ENCODE measurements around the gene CATSPER4.
A peak's percentile ranks its signal among the peaks of the same experiment; 100 is the strongest.

CATSPER4 gene

DNA sequence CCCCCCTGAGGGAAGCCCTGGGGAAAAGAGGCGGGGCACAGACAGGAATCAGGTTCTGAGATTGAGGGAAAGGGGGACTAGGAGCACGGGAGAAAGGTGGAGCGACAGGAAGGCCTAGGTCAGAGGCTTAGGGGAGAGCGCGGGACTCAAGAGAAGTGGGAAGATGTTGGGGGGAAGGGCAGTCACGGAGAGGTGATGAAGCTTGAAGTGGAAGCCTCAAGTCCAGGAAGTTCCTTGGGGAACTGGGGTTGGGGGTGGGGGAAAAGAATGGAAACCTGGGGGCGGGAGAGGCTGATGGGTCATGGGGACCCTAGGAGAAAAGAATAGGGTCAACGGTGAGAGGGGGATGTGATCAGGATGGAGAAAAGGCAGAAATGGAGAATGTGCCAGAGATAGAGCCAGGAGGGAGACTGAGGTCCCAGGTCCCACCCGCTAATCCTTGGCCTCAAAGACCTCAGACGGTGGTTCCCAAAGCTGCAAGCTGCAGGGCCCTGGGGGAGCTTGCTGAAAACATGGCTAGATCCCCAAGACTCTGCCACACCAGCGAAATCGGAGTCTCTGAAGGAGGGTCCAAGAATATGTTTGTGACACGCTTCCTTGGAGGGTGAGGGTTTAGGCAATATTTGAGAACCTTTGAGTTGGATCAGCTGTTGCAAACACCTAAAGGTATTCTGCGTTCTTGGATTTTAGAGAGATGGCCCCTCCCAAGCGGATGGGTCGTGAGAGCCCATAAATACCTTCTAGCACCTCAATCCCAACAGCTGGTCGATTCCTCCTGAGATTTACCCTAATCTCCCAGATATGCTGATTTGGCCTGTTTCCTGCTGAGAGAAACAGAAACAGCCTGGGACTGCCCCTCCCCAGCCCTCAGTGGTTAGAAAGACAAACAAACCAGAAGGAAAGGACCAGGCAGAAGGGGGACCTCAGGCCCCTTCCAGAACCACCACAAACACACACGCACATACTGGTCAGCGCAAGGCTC lies 25.2 kb upstream of the CATSPER4 start:
- no peak for DNase-seq

DNA sequence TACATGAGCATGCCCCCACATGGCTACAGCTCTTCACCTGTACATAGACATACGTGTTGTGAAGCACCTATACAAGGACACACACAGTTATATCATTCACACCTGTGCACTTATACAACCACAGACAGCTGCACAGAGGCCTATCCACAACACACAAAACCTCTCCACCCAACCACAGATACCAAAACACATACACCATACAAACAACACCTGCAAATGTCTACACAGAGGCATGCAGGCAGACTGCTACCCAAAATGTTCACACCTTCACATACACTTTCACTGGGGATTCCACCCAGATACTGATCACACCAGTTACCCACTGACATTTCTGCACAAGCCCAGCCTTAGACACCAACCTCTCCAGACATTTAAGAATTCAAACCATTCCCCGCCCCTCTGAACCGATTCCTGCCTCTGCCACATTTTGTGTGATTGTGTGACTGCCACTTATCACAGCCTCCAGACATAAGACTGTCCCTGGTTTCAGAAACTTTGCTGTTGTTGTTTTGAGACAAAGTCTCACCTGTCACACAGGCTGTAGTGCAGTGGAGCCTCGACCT lies 23.6 kb upstream of the CATSPER4 start:
- no peak for DNase-seq

DNA sequence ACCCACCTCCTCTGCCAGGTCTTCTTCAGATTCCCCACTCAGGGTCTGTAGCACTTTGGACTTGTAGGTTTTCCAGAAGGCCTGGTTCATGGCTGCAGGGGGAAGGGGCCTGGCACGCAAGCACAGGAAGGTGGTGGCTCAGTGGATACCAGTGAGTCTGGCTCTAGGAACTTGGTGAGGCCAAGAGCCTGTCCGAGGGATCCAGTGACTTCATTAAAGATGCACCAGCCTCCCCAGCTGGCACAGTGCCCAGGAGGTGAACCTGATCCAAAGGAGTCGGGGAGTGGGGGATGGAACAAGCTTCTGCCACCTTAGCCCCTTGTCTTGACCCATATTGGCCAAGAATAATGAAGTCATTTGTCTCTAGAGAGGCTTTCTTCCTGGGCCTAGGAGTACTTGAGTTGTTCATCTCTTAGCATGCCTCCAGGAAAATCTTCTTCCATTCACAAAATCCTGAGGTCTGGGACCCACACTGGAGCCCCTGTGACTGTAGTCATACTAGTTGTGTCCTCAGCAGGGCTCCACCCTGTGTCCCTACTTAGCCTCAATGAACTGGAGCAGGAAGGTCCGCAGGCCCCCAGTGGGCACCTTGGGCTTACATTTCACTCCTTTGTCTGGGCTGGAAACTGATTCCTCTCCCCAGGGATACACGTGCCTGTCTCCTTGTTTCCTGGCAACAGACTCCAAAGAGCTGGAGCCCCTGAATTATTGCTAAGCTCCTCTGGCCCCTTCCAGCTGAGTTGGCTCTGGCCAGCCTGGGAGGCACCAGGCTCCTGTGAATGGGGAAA lies 21.8 kb upstream of the CATSPER4 start, which contains the start of gene C1orf232:
C1orf232 (minus strand) TSS at position 554 of the 788 bp plus-strand sequence; CDS start at position 90, 464 bp downstream.
- peak in 1 of 2 experiments; percentile 58 for DNase-seq

DNA sequence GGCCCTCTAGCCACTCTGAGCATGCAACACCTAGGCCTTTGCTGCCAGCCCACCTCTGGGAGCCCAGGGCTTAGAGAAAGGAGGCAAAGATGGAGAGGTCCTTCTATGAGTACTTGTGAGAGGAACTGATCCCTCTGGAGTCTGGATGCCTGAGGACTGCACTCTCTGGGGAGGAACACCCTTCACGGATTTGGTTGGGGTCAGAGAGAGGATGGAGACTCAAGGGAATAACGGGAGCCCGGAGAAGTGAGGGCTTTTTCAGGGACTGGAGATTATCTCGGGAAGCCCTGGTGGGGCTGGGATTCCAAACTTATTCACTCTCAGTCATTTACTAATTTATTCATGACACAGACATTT lies 21.2 kb upstream of the CATSPER4 start:
- DNase-seq: no peak

DNA sequence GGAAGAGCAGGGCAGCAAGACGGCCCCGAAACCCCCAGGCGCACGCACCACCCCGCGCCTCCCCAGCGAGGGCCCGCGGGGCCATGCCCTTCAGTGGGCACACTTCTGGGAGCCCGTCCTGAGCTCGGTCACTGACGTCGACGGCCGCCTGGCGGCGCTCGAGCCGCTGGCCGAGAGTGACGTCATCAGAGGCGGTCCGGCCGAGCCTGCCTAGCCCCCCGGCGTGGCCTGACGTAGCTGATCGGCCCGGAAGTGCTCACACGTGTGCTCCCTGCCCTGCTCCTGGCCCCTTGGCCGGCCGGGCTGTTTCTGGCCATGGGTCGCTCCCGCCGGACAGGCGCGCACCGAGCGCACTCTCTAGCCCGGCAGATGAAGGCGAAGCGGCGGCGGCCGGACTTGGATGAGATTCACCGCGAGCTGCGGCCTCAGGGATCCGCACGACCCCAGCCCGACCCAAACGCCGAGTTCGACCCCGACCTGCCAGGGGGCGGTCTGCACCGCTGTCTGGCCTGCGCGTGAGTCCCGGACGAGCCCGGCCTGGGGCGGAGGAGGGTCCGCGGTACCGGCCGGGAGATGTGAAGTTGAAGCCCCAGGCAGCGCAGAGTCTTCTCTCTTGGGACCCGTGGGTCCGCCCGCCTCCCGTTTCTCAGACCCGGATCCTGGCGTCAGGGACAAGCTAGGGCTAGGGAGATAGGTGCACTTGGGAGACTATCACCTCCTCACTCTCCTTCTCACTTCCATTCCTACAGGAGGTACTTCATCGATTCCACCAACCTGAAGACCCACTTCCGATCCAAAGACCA lies 20.5 kb upstream of the CATSPER4 start, which contains the start of gene ZNF593:
ZNF593 (plus strand) TSS at position 240 of the 803 bp plus-strand sequence; CDS start at position 316, 76 bp downstream.
- peak; percentile 85 to 96 for DNase-seq

DNA sequence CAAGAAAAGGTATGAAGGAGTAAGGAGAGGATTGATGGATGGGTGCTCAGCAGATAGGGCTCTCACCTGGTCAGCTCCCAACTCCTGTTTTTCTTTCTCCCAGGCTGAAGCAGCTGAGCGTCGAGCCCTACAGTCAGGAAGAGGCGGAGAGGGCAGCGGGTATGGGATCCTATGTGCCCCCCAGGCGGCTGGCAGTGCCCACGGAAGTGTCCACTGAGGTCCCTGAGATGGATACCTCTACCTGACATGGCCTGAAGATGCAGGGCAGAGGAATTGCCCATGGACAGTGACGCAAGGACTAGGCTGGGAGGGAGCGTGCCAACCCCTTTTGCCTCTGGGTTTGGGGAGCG lies 20.0 kb upstream of the CATSPER4 start:
- no peak for DNase-seq

DNA sequence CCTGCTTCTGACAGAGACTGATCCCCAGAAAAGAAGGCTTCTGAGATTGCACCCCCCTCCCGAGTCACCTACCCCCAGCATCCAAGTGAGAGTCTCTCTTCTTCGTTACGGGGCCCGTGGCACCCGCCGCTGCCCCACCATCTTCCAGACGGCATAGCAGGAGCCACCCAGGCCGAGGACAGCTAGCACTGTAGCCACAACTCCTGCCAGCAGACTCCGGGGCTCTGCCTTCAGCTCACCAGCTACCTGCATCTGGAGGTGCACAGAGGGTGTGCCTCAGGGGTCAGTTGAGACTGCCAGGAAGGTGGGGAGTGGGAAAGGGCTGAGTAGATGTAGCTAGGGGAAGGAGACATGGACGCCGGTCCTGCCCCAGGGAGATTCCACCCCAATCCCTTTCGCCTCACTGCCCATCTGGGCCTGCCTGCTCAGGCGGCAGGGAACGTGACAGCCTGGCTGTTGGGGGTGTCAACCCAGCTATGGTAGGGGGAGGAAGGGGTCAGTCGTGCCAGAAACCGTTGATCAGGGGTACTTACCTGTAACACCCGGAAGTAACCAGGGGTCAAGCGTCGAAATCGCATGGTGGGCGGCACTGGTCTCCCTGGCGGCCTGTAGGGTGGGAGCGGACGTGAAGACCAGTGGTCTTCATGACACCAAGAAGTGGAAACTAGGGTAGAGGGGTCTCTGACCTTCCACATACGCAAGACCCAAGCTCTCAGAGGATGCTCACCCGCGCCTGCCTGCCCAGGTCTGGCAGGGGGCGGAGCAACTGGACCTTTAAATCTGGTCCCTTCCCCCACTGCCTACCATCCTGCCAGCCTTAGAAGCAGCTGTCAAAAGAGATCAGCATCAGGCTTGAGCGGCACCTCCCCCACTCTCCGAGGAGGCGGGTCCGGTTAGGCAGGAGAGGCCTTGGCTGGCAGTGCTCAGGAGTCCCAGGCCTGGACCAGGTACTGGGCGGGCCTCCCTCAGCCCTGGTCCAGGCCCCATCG lies 19.0 kb upstream of the CATSPER4 start, which contains the start of gene ZNF593OS:
ZNF593OS (minus strand) TSS at position 749 of the 989 bp plus-strand sequence; CDS start at position 578, 171 bp downstream.
- DNase-seq: no peak

DNA sequence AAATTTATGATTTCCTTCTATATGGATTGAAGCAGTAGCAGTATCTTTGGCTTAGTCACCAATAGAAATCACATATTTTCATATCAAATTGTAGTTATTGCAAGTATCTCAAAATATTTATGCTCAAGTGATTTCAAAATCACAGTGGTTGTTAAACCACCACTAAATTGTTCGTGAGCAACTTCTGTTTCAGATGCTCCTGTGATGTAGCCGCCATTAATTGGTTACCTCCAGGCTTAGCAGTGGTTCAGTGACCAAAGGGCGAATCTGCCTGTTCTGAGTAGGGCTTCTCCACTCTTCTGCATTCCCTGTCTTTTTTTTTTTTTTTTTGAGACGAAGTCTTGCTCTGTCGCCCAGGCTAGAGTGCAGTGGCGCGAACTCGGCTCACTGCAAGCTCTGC lies 15.1 kb upstream of the CATSPER4 start:
- DNase-seq: no peak

DNA sequence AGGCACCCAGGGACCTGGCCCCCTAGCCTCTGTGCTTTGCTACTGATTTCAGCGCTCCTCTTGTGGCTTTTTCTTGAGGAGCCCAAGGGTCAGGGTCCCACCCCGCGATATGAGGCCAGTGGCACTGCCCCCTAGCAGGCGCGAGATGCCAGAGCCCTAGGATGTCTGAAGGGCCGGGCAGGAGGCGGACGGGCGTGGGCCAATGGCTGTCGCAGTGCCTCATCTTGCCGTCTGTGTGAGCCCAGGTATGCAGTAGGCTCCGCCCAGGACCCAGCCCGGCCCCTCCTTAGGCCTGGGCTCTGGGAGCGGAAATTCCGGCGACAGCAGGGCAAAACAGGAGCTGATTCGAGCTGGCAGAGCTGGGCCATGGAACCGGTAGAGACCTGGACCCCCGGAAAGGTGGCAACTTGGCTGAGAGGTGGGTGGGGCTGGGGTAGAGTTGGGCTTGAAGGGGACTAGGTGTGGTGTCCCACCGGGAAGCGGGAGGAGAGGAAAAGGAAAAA lies 13.2 kb upstream of the CATSPER4 start, which contains the start of gene CNKSR1:
CNKSR1 (plus strand) TSS at position 310 of the 503 bp plus-strand sequence; CDS start at position 367, 57 bp downstream.
- no peak for DNase-seq

DNA sequence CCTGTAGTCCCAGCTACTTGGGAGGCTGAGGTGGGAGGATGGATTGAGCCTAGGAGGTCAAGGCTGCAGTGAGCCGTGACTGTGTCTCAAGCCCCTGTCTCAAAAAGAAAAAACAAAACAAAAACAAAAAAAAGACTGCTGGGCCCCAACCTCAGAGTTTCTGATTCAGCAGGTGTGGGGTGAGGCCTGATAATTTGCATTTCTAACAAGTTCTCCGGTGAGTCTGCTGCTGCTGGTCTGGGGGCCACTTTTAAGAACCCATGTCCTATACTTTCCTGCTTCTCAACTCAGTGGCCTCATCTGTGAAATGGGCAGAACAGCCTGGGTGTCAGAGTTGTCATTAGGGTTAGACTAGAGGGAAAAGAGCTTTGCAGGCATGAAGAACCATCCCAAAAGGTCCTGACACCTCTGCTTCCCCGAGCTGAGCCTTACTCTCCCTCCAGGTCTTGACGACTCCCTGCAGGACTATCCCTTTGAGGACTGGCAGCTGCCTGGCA lies 10.3 kb upstream of the CATSPER4 start:
- no peak for DNase-seq

DNA sequence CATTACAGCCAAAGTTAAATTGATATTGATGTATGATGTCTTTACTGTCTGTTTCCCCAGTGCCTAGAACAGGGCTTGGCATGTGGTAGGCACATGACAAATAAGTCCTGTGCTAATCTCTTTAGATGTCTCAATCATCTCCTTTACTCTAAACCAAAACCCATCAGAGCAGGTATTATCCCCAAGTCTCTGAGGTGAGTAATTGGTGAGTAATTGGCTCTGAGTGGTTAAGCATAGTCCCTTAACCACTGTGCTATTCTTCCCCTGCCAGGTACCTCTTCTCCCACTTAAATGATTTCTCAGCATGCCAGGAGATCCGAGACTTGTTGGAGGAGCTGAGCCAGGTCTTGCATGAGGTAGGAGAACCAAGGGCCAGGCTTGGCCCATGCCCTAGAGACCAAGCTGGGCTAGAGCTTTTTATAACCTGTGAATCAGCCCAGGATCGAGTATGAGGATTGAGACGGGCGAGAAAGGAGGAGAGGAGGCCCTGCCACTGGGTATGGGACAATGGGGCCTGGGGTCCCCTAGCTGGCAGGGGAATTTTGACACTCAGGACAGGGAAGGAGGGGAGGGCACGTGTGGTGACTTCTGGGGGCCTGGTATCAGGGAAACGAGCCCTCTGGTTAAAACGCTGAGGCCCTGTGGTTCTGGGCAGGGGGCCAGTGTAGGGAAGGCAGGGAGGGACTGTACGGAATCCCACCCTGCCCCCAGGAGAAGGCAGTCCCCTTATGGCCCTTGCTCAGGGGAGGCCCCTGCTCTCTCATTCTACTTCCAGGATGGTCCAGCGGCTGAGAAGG lies 8.6 kb upstream of the CATSPER4 start:
- no peak for DNase-seq

DNA sequence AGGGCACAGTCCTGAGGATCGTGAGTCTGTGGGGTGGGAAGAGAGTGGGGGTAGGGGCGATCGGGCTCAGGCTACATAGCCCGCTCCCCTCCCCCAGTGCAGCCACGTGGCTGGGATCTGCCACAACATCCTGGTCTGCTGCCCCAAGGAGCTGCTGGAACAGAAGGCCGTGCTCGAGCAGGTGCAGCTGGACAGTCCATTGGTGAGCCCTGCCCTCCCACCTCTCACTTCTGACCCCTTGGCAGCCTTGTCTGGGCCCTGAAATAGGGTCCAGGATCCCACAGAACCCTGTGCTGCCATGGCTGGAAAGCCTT lies 8.1 kb upstream of the CATSPER4 start:
- DNase-seq: no peak

DNA sequence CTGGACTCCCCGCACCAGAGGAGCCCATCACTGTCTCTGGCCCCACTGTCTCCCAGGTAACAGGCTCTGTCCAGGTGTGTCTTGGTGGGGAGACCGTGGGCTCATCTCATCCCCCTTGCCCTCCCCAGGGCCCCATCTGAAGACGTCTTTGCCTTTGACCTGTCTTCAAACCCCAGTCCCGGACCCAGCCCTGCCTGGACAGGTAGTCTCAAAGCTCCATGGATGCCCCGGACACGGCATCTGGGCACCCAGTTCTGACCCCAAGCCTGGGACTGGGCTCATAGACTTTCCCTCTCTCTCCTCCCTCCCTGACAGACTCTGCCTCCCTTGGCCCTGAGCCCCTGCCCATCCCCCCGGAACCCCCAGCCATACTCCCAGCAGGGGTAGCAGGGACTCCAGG lies 6.3 kb upstream of the CATSPER4 start:
- no peak for DNase-seq

DNA sequence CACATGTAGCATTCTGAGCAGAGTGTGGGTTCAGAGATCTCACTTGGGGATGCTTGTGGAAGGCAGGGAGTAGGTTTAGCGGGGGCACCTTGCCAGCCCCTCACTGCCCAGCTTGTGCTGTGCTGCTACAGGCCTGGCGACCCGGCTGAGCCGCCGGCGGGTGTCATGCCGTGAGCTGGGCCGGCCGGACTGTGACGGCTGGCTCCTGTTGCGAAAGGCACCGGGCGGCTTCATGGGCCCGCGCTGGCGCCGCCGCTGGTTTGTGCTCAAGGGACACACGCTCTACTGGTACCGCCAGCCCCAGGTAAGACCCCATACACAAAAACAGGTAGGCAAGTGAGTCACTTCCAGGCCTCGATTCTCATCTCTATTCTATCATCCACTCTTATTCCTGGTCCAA lies 5.5 kb upstream of the CATSPER4 start:
- DNase-seq: no peak

DNA sequence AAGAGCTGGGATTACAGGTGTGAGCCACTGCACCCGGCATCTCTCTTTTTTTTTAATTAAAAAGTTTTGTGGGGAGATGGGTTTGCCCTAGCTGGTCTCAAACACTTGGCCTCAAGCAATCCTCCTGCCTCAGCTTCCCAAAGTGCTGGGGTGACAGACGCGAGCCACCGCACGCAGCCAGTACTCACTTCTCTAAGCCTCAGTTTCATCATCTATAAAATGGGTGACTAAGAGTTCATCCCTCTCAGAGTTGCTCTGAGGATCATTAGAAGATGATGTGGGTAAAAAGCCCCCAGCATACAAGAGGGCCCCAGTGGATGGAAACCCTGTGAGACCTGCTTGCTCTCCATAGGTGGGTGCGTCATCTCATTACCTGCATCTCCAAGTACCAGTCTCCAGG lies 2.5 kb upstream of the CATSPER4 start:
- DNase-seq: no peak

DNA sequence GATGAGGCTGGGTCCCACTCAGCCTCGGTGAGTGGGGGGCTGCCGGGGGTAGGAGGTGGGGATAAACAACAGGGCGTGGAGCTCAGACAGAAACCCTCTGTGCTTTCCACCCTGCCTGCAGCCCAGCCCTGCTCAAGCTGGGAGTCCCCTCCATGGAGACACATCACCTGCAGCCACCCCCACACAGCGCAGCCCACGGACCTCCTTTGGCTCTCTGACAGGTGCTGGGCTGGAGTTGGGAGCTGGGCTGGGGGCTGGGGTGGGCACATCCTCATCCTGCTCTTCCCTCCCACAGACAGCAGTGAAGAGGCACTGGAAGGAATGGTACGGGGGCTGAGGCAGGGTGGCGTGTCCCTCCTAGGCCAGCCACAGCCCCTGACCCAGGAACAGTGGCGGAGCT lies 1.9 kb upstream of the CATSPER4 start:
- no peak for DNase-seq

DNA sequence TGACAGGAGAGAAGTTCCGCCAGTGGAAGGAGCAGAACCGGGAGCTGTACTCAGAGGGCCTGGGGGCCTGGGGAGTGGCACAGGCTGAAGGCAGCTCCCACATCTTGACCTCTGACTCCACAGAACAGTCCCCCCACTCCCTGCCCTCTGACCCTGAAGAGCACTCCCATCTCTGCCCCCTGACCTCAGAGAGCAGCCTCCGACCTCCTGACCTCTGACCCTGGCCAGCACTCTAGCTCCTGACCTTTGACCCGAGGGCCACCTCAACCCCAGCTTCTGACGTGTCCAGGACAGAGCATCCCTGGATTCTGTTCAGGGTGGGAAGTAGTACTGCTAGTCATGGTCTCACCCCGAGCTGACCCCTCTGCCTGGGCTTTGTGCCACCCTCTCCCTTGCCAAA lies 1.1 kb upstream of the CATSPER4 start:
- DNase-seq: no peak

DNA sequence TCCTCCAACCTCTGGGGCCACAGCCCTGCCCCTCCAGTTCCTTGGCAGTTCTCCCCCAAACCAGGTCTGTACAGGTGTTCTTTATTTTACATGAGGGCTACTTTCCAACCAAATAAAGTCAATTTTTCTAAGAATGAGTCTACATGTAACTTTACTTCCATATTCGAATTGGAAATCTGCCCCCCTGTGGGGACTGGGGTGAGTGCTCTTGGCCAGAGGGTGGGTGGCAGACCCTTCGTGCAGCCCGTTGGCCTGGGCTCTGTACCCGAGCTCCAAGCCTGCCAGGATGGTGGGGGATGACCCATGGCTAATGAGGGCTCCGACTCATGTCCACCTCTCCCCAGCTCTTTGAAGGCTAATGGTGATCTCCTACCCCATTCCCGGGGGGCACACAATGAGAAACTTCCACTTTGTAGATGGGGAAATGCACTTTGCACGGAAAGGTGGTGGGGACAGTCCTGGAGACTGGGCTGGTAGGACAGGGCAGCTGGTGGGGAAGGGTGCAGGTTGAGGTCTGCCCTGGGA lies 589 bp upstream of the CATSPER4 start:
- DNase-seq: no peak

DNA sequence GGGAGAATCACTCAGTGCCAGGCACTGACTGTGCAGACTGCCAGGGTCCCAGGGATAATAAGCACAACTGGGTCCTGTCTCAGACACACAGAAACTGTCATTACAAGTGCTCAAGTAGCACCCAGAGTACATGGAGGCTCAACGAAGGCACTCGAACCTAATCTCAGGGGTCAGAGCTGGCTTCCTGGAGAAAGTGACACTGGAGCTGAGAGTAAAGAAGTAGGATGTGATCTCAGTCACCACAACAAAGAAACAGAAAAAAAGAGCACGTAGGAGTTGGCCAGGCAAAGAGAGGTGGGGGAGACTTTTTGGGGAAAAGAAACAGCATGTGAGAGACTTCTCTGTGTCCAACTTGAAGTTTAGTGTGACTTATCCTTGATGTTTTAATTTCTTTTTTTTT lies 1.3 kb downstream of the CATSPER4 start:
- DNase-seq: no peak

DNA sequence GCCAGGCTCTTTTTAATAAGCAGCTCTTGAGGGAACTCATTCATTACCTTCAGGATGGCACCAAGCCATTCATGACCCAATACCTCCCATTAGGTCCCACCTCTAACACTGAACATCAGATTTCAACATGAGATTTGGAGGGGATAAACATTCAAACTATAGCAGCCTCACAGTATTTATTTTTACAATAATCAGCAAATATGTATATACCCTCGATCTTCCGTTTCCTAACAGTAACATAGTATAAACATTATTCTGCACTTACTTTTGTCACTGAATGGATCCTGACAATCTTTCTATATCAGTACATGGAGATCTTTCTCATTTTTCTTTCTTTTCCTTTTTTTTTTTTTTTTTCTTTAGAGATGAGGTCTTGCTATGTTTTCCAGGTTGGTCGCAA lies 5.4 kb downstream of the CATSPER4 start:
- DNase-seq: no peak
